CD4-positive, alpha-beta T cell treated with Interleukin-15 for 4 hours (primary cell): ENCODE data around the gene AKAP6.
"Not testable (repeated sequence)": the region's sequence is repeated elsewhere in the genome, so short reads cannot be mapped to it uniquely, and the experiment has no call there.

ENCODE experiments used
- DNase-seq: peaks from one replicate; pipeline ENCODE4 v3.0.0-alpha.2; 2020; ENCODE audit warnings: low spot score

AKAP6 gene

GRCh38 chr14:32762886-32763285, 433.8 kb downstream of the AKAP6 start:
- no peak for DNase-seq

GRCh38 chr14:32763673-32764072, 434.6 kb downstream of the AKAP6 start:
- DNase-seq = no peak

- DNase-seq = no peak
Measured at GRCh38 chr14:32764131-32764530, 435.0 kb downstream of the AKAP6 start.

GRCh38 chr14:32770422-32770821, 441.3 kb downstream of the AKAP6 start:
- no peak for DNase-seq

- no peak for DNase-seq
Measured at GRCh38 chr14:32774214-32774613, 445.1 kb downstream of the AKAP6 start.

- no peak for DNase-seq
Measured at GRCh38 chr14:32779840-32780239, 450.7 kb downstream of the AKAP6 start.

DNA sequence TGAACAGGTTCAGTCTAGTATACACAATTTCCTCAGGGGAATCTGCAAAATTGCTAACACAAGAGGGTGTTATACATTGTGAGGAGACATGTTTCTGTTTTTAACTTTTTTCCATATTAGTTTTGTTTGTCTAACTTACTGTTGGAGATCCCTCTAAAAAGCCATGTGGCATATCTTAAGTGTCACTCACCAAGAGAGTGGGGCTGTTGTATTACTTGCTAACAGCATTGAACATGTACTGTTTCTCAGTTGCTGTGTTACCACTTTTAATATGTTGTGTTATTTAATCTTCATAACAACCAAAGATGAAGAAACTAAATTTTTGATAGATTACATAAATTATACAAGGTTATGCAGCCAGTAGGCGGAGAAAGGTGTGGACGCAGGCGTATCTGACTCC, 455.3 kb downstream of the AKAP6 start:
- no peak for DNase-seq

GRCh38 chr14:32785585-32785984, 456.5 kb downstream of the AKAP6 start:
- DNase-seq = no peak

- DNase-seq = no peak
Measured at GRCh38 chr14:32786886-32787285, 457.8 kb downstream of the AKAP6 start.

DNA sequence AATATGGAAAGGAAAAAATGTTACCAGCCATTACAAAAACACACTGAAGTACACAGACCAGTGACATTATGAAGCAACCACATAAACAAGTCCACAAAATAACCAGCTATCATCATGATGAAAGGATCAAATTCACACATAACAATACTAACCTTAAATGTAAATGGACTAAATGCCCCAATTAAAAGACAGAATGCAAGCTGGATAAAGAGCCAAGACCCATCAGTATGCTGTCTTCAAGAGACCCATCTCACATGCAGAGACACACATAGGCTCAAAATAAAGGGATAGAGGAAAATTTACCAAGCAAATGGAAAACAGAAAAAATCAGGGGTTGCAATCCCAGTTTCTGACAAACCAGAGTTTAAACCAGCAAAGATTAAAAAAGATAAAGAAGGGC, 463.9 kb downstream of the AKAP6 start:
- not testable (repeated sequence) for DNase-seq

- no peak for DNase-seq
Measured at GRCh38 chr14:32800320-32800719, 471.2 kb downstream of the AKAP6 start.

DNA sequence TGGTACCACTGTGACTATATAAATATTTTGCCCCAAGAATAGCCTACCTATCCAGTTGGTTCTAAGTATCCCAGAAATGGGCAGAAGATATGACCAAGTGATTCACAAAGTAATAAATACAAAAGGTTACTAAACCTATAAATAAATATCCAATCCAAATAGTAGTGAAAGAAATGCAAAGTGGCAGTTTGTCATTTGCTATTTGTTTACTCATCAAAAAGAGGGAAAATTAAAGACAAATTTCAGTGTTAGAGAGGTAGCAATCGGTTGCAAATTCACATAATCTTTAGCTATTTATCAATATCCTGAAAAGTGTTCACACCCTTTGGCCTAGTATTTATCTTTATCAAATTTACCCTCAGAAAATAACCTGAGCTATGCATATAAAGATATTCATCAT, 473.2 kb downstream of the AKAP6 start:
- DNase-seq = no peak

DNA sequence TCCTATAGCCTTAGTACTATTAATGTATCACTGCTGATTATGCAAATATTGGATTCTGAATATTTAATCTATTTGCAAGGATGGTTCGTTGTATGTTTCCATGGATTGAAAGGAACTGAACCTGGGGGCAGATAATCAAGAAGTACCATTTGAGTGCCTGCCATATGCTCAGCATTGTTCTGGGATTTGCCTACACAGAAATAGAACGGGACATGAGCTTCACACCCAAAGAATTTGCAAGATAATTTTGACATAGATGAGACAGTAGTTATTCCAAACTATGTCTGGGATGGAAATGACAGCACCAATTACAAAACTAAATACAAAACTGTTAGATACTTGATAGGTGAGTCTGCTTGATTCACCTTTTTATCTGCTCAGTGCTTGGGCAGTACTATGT, 476.9 kb downstream of the AKAP6 start:
- DNase-seq = no peak

DNA sequence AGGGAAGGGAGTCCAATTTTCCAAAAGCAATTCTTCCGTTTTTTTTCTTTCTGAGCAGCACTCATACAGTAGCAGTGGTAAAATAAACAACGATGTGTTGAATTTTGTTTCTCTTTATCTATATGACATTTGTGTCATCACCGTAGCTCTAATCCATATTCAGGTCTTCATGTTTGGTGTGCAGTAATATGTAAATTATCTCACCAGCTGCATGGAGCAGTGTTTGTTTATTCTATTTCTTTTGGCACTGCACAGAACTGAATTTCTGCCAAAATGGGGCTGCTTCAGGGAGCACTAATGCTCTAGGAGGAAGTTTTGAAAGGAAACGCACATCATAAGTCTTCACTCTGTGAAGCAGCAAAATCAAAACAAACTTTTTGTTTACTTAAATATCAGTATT, 479.5 kb downstream of the AKAP6 start:
- no peak for DNase-seq

DNA sequence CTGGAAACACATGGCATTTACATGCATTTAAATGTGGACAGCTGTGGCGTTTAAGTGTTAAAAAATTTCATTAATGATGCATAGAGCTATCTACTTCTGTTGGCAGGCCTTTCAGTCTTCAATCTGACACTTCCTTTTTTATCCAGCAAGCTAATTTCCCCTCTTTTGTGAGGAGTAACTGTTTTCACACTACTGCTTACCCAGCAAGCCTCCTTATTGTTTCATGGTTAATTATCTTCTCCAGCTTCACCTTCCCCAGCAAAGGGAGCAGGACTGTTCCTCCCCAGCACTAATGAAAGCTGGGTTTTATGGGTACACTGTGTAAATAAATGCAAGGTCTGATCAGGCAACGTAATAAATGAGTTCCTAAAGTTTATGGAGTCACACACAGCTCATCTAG, 480.2 kb downstream of the AKAP6 start:
- DNase-seq = no peak

GRCh38 chr14:32813401-32813800, 484.3 kb downstream of the AKAP6 start:
- no peak for DNase-seq

- DNase-seq = no peak
Measured at GRCh38 chr14:32814721-32815120, 485.6 kb downstream of the AKAP6 start.

- DNase-seq = no peak
Measured at GRCh38 chr14:32816588-32816987, 487.5 kb downstream of the AKAP6 start.

DNA sequence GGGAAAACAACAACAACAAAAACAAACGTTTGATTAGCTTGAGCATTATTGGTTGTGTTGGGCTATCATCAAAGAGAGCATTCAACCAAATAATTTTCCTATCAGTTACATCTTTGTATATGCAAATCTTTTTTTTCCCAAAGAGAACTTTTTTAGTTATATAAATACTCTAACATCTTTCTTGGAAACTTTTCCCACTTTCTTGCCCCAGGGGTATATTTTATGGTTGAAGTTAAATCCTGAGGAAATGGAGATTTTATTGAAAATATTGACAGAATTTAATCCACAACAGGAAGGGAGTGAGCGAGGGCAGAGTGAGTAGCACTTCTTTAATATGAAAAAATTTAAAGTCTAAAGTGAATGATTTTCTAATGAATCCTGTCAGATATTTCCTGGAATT, 488.7 kb downstream of the AKAP6 start:
- no peak for DNase-seq

- DNase-seq = no peak
Measured at GRCh38 chr14:32818581-32818980, 489.5 kb downstream of the AKAP6 start.

GRCh38 chr14:32820181-32820580, 491.1 kb downstream of the AKAP6 start:
- no peak for DNase-seq

DNA sequence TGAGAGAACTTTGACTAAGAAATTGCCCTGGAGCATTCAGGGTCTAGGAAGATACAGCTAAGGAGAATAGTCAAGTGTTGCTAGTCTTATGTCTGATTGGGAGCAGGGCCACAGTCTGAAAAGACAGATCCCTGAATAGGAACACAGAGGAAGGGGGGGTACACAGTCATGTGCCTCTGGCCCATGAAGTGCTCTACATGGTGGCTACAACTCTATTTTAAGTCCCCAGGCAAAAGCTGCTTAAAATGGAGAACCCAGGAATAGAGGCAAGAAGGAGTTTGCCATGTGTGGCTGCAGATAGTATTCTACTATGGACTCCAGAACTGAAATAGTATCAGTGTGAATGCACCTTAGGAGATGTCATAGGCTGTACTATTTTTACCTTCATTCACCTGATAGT, 491.6 kb downstream of the AKAP6 start:
- no peak for DNase-seq

DNA sequence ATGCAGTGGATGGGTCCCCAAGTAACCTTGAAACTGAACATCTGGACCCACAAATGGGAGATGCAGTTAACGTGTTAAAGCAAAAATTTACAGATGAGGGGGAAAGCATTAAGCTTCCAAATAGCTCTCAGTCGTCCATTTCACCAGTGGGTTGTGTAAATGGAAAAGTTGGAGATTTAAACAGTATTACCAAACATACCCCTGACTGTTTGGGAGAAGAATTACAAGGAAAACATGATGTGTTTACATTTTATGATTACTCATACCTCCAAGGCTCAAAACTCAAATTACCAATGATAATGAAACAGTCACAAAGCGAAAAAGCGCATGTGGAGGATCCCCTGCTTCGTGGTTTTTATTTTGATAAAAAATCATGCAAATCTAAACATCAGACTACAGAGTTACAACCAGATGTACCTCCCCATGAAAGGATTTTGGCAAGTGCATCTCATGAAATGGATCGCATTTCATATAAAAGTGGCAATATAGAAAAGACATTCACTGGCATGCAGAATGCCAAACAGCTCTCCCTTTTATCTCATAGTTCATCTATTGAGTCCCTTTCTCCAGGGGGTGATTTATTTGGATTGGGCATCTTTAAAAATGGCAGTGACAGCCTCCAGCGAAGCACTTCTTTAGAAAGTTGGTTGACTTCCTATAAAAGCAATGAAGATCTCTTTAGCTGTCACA, 493.0 kb downstream of the AKAP6 start:
- DNase-seq = no peak

- DNase-seq = no peak
Measured at GRCh38 chr14:32823706-32824105, 494.6 kb downstream of the AKAP6 start.

GRCh38 chr14:32824195-32824594, 495.1 kb downstream of the AKAP6 start:
- no peak for DNase-seq
